ENCODE data around the gene PPP1R9A.

Gene PPP1R9A

DNA sequence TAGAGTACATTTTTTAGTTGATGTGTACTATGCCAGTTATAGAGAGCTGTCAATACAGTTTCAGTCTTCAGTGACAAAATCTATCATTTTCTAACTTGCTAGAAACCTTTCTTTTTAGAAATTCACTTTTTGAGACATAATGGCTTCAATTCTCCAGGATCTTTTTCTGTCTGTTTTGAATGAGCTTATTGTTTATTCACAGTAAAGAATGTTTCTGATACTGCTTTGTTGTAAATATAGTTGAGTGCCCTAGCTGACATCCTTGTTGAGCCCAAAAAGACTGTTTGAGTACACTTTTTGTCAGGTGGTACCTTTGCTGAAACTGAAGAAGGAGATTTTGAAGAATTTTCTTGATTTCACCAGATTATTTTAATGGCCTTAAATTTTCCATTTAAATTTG lies 139.9 kb downstream of the PPP1R9A start:
- TF ChIP-seq, protein P1, sequence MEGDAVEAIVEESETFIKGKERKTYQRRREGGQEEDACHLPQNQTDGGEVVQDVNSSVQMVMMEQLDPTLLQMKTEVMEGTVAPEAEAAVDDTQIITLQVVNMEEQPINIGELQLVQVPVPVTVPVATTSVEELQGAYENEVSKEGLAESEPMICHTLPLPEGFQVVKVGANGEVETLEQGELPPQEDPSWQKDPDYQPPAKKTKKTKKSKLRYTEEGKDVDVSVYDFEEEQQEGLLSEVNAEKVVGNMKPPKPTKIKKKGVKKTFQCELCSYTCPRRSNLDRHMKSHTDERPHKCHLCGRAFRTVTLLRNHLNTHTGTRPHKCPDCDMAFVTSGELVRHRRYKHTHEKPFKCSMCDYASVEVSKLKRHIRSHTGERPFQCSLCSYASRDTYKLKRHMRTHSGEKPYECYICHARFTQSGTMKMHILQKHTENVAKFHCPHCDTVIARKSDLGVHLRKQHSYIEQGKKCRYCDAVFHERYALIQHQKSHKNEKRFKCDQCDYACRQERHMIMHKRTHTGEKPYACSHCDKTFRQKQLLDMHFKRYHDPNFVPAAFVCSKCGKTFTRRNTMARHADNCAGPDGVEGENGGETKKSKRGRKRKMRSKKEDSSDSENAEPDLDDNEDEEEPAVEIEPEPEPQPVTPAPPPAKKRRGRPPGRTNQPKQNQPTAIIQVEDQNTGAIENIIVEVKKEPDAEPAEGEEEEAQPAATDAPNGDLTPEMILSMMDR (IDR thresholded peaks at IDR 0.05; ENCODE audit: poor library complexity, severe bottlenecking) = no peak
- no peak for ATAC-seq (ENCODE audit: low read depth)
- no peak overlapping the region for H3K27ac ChIP-seq (ENCODE audit: poor library complexity, severe bottlenecking)
- no peak overlapping the region for H3K4me3 ChIP-seq (ENCODE audit: severe bottlenecking)
- DNase-seq (ENCODE audit: low spot score) = no peak
- no peaks in the 10 kb centered on the region for H3K4me1 ChIP-seq (ENCODE audit: insufficient read depth, poor library complexity, severe bottlenecking)
- H3K36me3 ChIP-seq (ENCODE audit: low read depth) = no peaks in the 10 kb centered on the region
- no peaks in the 10 kb centered on the region for H3K9me3 ChIP-seq (ENCODE audit: severe bottlenecking)
- H3K27me3 ChIP-seq (ENCODE audit: insufficient read depth, poor library complexity, severe bottlenecking) = no peaks in the 10 kb centered on the region

DNA sequence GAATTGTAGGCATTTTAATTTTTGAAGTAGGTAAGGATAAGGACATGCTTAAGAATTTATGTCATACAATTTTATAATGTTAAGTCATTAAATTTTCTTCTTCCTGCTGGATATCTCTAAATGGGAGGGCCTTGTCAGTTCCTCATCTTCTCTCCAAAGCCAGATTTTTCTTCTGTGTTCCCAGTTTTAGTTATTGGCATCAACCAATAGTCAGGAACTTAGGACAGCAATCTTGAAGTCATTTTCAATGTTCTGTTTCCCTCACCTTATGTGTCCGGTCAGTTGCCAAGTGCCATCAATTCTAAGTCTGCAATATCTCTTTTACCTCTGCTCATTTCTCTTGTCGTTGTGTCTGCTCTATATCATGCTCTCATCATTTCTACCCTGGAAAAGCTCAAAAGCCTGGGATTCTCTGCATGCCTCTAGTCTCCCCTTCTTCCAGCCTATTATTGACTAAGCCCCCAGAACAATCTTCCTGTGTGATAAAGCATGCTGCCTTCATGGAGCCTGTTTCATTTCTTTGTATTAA lies 145.2 kb downstream of the PPP1R9A start:
- TF ChIP-seq, protein P1 (IDR thresholded peaks at IDR 0.05; ENCODE audit: poor library complexity, severe bottlenecking) = no peak
- no peak overlapping the region for H3K27ac ChIP-seq (ENCODE audit: poor library complexity, severe bottlenecking)
- H3K27me3 ChIP-seq (ENCODE audit: insufficient read depth, poor library complexity, severe bottlenecking) = no peaks in the 10 kb centered on the region
- H3K4me3 ChIP-seq (ENCODE audit: severe bottlenecking) = no peak overlapping the region
- no peaks in the 10 kb centered on the region for H3K4me1 ChIP-seq (ENCODE audit: insufficient read depth, poor library complexity, severe bottlenecking)
- H3K36me3 ChIP-seq (ENCODE audit: low read depth) = no peaks in the 10 kb centered on the region
- no peak for DNase-seq (ENCODE audit: low spot score)
- no peaks in the 10 kb centered on the region for H3K9me3 ChIP-seq (ENCODE audit: severe bottlenecking)
- ATAC-seq (ENCODE audit: low read depth) = no peak

DNA sequence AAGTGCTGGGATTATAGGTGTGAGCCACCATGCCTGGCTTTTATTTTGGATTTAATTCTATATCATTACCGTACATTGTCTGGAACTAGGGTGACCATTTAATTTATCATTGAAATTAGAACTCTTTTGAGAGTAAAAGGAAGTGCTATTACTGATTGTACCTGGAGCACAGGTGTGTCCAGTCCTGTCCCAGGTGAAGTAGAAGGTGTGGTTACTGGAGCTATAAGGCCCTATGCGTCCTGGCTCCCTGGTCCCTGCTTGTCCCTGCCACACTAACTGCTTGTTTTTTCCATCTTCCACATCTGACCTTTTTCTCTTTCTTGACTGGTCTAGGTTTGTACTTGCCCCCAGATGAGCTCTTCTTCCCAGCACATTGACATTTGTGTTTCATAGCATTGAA lies 147.0 kb downstream of the PPP1R9A start:
- Histone ChIP-seq H3K4me3 (ENCODE audit: severe bottlenecking) (no peak overlapping the region), H3K36me3 (ENCODE audit: low read depth) (no peaks in the 10 kb centered on the region), H3K27ac (ENCODE audit: poor library complexity, severe bottlenecking) (no peak overlapping the region), H3K4me1 (ENCODE audit: insufficient read depth, poor library complexity, severe bottlenecking) (no peaks in the 10 kb centered on the region), H3K9me3 (ENCODE audit: severe bottlenecking) (no peaks in the 10 kb centered on the region), H3K27me3 (ENCODE audit: insufficient read depth, poor library complexity, severe bottlenecking) (no peaks in the 10 kb centered on the region)
- ATAC-seq (ENCODE audit: low read depth) (no peak), DNase-seq (ENCODE audit: low spot score) (no peak)
- TF ChIP-seq, protein P1 (IDR thresholded peaks at IDR 0.05; ENCODE audit: poor library complexity, severe bottlenecking) = no peak

DNA sequence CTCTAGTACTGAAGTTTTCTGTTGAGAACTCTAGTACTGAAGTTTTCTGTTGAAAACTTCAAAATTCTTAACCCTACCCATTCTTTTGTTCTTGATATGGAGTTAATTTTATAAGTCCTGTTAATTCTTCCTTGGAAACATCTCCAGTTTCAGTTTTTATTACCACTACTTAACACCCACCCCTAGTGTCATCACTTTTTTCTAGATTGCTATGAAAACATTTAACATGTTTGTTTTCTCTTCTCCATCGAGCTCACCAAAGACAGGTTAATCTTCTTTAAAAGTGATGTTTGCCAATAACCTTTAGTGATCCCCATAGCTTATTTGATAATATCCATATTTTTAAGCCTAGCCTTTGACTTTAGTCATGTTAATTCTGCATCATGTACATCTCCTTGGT lies 147.9 kb downstream of the PPP1R9A start:
- Histone ChIP-seq H3K4me1 (ENCODE audit: insufficient read depth, poor library complexity, severe bottlenecking) (no peaks in the 10 kb centered on the region), H3K9me3 (ENCODE audit: severe bottlenecking) (no peaks in the 10 kb centered on the region), H3K36me3 (ENCODE audit: low read depth) (no peaks in the 10 kb centered on the region), H3K27ac (ENCODE audit: poor library complexity, severe bottlenecking) (no peak overlapping the region), H3K4me3 (ENCODE audit: severe bottlenecking) (no peak overlapping the region), H3K27me3 (ENCODE audit: insufficient read depth, poor library complexity, severe bottlenecking) (no peaks in the 10 kb centered on the region)
- DNase-seq (ENCODE audit: low spot score) (no peak), ATAC-seq (ENCODE audit: low read depth) (no peak)
- TF ChIP-seq, protein P1 (IDR thresholded peaks at IDR 0.05; ENCODE audit: poor library complexity, severe bottlenecking) = no peak

DNA sequence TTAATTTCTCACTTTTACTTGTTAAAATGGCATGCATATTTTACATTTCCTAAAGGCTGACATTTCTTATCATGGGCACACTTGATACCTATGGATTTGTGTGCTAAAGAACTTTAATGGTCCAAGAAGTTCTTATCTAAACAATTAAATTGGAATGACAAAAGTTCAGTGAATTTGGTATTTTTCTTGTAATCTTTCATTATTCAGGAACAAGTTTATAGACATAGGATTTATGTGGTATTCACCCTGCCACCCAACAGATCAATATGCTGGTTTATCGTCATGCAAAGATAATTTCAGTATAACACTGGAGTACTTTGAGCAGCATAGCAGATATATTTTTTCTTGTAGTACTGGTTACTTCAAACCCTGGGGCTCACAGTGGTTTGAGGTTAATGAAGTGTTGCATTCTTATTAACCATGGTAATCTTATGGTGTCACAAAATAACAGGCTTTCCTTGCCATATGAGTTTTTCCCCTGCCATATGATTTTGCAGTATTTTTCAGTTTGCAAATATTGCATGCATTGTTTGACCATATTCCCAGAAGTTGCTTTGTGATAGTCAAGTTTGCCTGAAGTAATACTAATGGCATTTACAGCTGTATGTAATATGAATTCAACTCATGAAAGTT lies 148.8 kb downstream of the PPP1R9A start:
- H3K9me3 ChIP-seq (ENCODE audit: severe bottlenecking) = no peaks in the 10 kb centered on the region

More for the DNA sequence above, 148.8 kb downstream of the PPP1R9A start:
- no peak overlapping the region for H3K27ac ChIP-seq (ENCODE audit: poor library complexity, severe bottlenecking)
- H3K36me3 ChIP-seq (ENCODE audit: low read depth) = no peaks in the 10 kb centered on the region
- TF ChIP-seq, protein P1 (IDR thresholded peaks at IDR 0.05; ENCODE audit: poor library complexity, severe bottlenecking) = no peak
- no peaks in the 10 kb centered on the region for H3K27me3 ChIP-seq (ENCODE audit: insufficient read depth, poor library complexity, severe bottlenecking)
- no peaks in the 10 kb centered on the region for H3K4me1 ChIP-seq (ENCODE audit: insufficient read depth, poor library complexity, severe bottlenecking)
- ATAC-seq (ENCODE audit: low read depth) (no peak), DNase-seq (ENCODE audit: low spot score) (no peak)
- H3K4me3 ChIP-seq (ENCODE audit: severe bottlenecking) = no peak overlapping the region

Data from RWPE2 (cell line).